ENCODE measurements around the gene PBRM1. TPM values are rescaled to one million over a fixed set of nuclear protein-coding genes. Genes with fewer than 3 reads are reported as not detected.

PBRM1 gene
- total and polyA plus RNA-seq, 2 donors (not counting 3 experiments of a cell fraction or from before 2014, with no cell fraction given): 26.7 to 87.1 TPM

DNA sequence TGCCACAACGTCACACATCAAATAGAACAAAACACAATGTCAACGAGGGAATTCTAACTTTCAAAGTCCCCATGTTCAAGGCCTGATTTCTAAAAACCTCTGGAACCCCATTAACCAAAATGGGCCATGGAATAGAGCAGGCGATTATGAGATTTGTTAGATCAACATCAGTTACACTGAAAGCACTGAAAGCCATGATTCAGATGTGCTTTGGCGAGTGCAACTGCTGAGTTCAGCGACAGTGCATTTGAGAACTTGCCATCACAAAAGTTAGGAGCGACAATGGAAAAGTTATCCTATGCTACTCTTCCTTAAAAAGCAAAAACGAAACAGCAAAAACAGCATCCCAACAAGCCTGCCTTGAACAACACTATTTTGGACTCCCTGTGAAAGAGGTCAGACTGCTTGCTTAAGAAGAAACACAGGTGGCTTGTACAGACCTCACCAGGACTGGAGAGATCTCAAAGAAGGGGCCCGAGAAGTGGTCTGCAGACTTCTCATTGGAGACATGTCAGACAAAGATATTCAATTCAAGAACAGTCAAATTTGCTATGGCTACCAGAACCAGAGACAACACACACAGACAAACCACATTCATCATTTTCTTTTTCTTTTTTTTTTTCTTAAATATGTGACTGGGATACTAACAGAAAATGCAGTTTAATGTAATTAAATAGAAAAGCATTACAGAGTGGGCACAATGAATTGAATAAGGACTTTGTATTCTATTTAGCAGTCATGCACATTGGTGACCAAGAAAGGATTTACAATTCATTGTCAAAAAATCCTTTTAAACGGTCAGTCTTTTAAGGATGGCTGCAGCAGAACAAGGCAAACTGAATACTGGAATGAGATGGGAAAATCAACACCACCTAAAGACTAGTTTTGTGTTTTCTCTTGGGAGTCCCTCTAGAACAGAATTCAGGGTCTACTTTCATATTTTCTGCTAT, 128.4 kb downstream of the PBRM1 start:
- no peak for FAIRE-seq
- intact Hi-C loops (cut with micrococcal nuclease): no loop called here

More for the DNA sequence above, 128.4 kb downstream of the PBRM1 start:
- TF ChIP-seq MYC (IDR thresholded peaks at IDR 0.05; ENCODE audit: low read depth, low read length) (no peak), POLR2AphosphoS5 (IDR thresholded peaks at IDR 0.05; ENCODE audit: insufficient read depth, low read depth, low read length) (no peak), JUN (IDR thresholded peaks at IDR 0.05; ENCODE audit: borderline replicate concordance, insufficient read depth, insufficient read length, low read depth) (no peak), EZH2 (IDR thresholded peaks at IDR 0.05; ENCODE audit: borderline replicate concordance, low read depth, low read length, severe bottlenecking) (no peak), CTCF (IDR thresholded peaks at IDR 0.05; ENCODE audit: extremely low read depth in 1 of 2, insufficient read depth in 1 of 2, low read depth in 1 of 2, low read length in 2 of 2) (no peak), GATA2 (IDR thresholded peaks at IDR 0.05; ENCODE audit: insufficient read depth, insufficient read length, low read depth, low read length) (no peak), FOS (IDR thresholded peaks at IDR 0.05; ENCODE audit: borderline replicate concordance, insufficient read depth, low read length) (no peak), POLR2A (IDR thresholded peaks at IDR 0.05; ENCODE audit: low read depth, low read length) (no peak)
- TF ChIP-seq, protein P1, sequence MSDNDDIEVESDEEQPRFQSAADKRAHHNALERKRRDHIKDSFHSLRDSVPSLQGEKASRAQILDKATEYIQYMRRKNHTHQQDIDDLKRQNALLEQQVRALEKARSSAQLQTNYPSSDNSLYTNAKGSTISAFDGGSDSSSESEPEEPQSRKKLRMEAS (IDR thresholded peaks at IDR 0.05; ENCODE audit: insufficient read depth, insufficient read length): no peak
- Histone ChIP-seq H3K4me1 (ENCODE audit: control insufficient read depth, extremely low read depth, insufficient read depth, low read length) (no peaks in the 10 kb centered on the region), H3K9me3 (replicated peaks; ENCODE audit: control insufficient read depth, insufficient read depth, low read length) (no peaks in the 10 kb centered on the region), H3K27ac (ENCODE audit: insufficient read depth, low read depth, low read length) (no peak overlapping the region), H3K36me3 (ENCODE audit: control insufficient read depth in 2 of 2, extremely low read depth in 1 of 2, insufficient read depth in 2 of 2, low read length in 2 of 2) (peaks cover 29 to 35% of the 10 kb centered on the region in 2 experiments), H3K4me2 (ENCODE audit: insufficient read depth, low read length) (no peak overlapping the region), H3K9ac (replicated peaks; ENCODE audit: extremely low read depth, insufficient read depth, low read length) (no peak overlapping the region), H2AFZ (ENCODE audit: low read depth, low read length) (no peak overlapping the region), H3K27me3 (ENCODE audit: control insufficient read depth in 2 of 2, insufficient read depth in 2 of 2, low read length in 2 of 2) (no peaks in the 10 kb centered on the region), H3K9me1 (replicated peaks; ENCODE audit: control insufficient read depth, extremely low read depth, insufficient read depth, low read length) (no peaks in the 10 kb centered on the region), H4K20me1 (replicated peaks; ENCODE audit: control insufficient read depth, extremely low read depth, insufficient read depth, low read length) (no peaks in the 10 kb centered on the region), H3K79me2 (ENCODE audit: control insufficient read depth, insufficient read depth, low read length) (peaks cover 2% of the 10 kb centered on the region), H3K4me3 (replicated peaks in 1 of 3; ENCODE audit: insufficient read depth in 1 of 3, low read depth in 1 of 3, low read length in 3 of 3) (no peak overlapping the region)
- dilution Hi-C loops (cut with MboI; ENCODE audit: extremely low pct_ligation_motif_present, low sequenced_read_pairs): no loop called here
- no TSS peak for BruUV-seq (replicated peaks)
- ChIA-PET CTCF (no interaction called here), POLR2A (no interaction called here)
- DNase-seq (ENCODE audit: low read depth, low spot score): no peak
